Tibial nerve (tissue), 4 donors: ENCODE results near the gene PSMB2. TPM values are rescaled to one million over a fixed set of nuclear protein-coding genes. Genes with fewer than 3 reads are reported as not detected.

Experiments
- DNase-seq, 2 donors: peaks; one replicate each; pipeline ENCODE4 v3.0.0-alpha.2; 2019; ENCODE audit warnings: low spot score in 2 of 2
- H3K27ac ChIP-seq, 4 donors: fragments of 200-600 bp; sonication (generic) in 3 of 4; one replicate each; pipeline ENCODE4 v1.5.1; 2017 to 2019; ENCODE audit warnings: mild to moderate bottlenecking in 1 of 4
- H3K27me3 ChIP-seq, 2 donors: fragments of 200-600 bp; sonication (generic) in 1 of 2; one replicate each; pipeline versions ENCODE4 v1.5.1 to v1.6.0; 2017 to 2019
- H3K36me3 ChIP-seq, 3 donors: fragments of 200-600 bp; sonication (generic); one replicate each; pipeline ENCODE4 v1.5.1; 2018 to 2019
- H3K4me1 ChIP-seq, 4 donors: fragments of 200-600 bp; sonication (generic) in 3 of 4; one replicate each; pipeline ENCODE4 v1.5.1; 2017 to 2019
- H3K4me3 ChIP-seq, 4 donors: fragments of 200-600 bp; sonication (generic) in 3 of 4; one replicate each; pipeline ENCODE4 v1.5.1; 2017 to 2019; ENCODE audit warnings: mild to moderate bottlenecking in 1 of 4, moderate library complexity in 1 of 4
- H3K9me3 ChIP-seq, 4 donors: fragments of 200-600 bp; sonication (generic) in 3 of 4; one replicate each; pipeline ENCODE4 v1.5.1; 2017 to 2019
- EP300 ChIP-seq, 2 donors: sonication (generic); formaldehyde crosslinking; IDR thresholded peaks; one replicate each; pipeline ENCODE4 v1.6.1; 2017; ENCODE audit warnings: antibody characterized with exemption in 2 of 2, mild to moderate bottlenecking in 1 of 2
- POLR2A ChIP-seq, 2 donors: fragments of 450-650 bp; IDR thresholded peaks; one replicate each; pipeline ENCODE4 v1.6.1; 2017; ENCODE audit warnings: antibody characterized with exemption in 2 of 2, mild to moderate bottlenecking in 2 of 2, moderate library complexity in 2 of 2
- WGBS, 2 donors: methylation state at CpG; one replicate each; pipeline ENCODE4 v1.1.5; 2018; 5-methylcytosine and 5-hydroxymethylcytosine counted together
- total RNA-seq, 4 donors: library from RNA; depleted of rRNA; stranded (reverse); fragments of >200 nt; gene quantifications; one replicate each; pipeline ENCODE4 v1.1.0, GENCODE V29; 2016
- TF ChIP-seq, protein P1 (sequence below), 5 experiments: fragments of 200-600 bp in 3 of 5; fragments of 450-650 bp in 2 of 5; sonication (generic) in 3 of 5; IDR thresholded peaks; one replicate each; pipeline ENCODE4 v1.5.1; 2016 to 2019; ENCODE audit warnings: antibody characterized with exemption in 5 of 5, mild to moderate bottlenecking in 3 of 5, moderate library complexity in 2 of 5

PSMB2 gene
- total RNA-seq, 4 donors from 2014 or later = 24.9 to 41.4 (median 33.8) TPM

GRCh38 chr1:35564884-35565741 is 76.2 kb downstream of the PSMB2 start:
- no peak for TF ChIP-seq POLR2A (IDR thresholded peaks at IDR 0.05)
- TF ChIP-seq, protein P1, sequence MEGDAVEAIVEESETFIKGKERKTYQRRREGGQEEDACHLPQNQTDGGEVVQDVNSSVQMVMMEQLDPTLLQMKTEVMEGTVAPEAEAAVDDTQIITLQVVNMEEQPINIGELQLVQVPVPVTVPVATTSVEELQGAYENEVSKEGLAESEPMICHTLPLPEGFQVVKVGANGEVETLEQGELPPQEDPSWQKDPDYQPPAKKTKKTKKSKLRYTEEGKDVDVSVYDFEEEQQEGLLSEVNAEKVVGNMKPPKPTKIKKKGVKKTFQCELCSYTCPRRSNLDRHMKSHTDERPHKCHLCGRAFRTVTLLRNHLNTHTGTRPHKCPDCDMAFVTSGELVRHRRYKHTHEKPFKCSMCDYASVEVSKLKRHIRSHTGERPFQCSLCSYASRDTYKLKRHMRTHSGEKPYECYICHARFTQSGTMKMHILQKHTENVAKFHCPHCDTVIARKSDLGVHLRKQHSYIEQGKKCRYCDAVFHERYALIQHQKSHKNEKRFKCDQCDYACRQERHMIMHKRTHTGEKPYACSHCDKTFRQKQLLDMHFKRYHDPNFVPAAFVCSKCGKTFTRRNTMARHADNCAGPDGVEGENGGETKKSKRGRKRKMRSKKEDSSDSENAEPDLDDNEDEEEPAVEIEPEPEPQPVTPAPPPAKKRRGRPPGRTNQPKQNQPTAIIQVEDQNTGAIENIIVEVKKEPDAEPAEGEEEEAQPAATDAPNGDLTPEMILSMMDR (IDR thresholded peaks at IDR 0.05) = peak in 1 of 5 experiments; percentile 1
- Histone ChIP-seq H3K4me3 (no peak overlapping the region), H3K9me3 (no peaks in the 10 kb centered on the region), H3K27me3 (no peaks in the 10 kb centered on the region), H3K36me3 (peaks cover 0 to 73% (median 0%) of the 10 kb centered on the region in 3 donors), H3K4me1 (peaks cover 0 to 27% (median 0%) of the 10 kb centered on the region in 4 donors), H3K27ac (no peak overlapping the region)
- WGBS, 2 donors = 85 to 89% methylated on average over 26 to 28 of the region's 28 CpGs
- DNase-seq = no peak

- Histone ChIP-seq H3K27me3 (no peaks in the 10 kb centered on the region), H3K9me3 (no peaks in the 10 kb centered on the region), H3K27ac (no peak overlapping the region), H3K4me1 (peaks cover 0 to 33% (median 0%) of the 10 kb centered on the region in 4 donors), H3K36me3 (peaks cover 0 to 74% (median 0%) of the 10 kb centered on the region in 3 donors), H3K4me3 (no peak overlapping the region)
- DNase-seq = peak; percentile 76 to 93
- WGBS, 2 donors = 72 to 84% methylated on average over 9 of the region's 9 CpGs
- TF ChIP-seq EP300 (IDR thresholded peaks at IDR 0.05) (no peak), POLR2A (IDR thresholded peaks at IDR 0.05) (no peak)
- TF ChIP-seq, protein P1 (IDR thresholded peaks at IDR 0.05) = peak; percentile 71 to 78 (median 77)
These were observed 77.1 kb downstream of the PSMB2 start for GRCh38 chr1:35564037-35564883.

GRCh38 chr1:35563166-35563565 is 78.2 kb downstream of the PSMB2 start:
- Histone ChIP-seq H3K27me3 (no peaks in the 10 kb centered on the region), H3K9me3 (no peaks in the 10 kb centered on the region), H3K4me1 (peaks cover 0 to 40% (median 3%) of the 10 kb centered on the region in 4 donors), H3K36me3 (peaks cover 0 to 74% (median 0%) of the 10 kb centered on the region in 3 donors), H3K4me3 (no peak overlapping the region), H3K27ac (no peak overlapping the region)
- no peak for DNase-seq
- TF ChIP-seq POLR2A (IDR thresholded peaks at IDR 0.05) (no peak), EP300 (IDR thresholded peaks at IDR 0.05) (no peak)
- TF ChIP-seq, protein P1 (IDR thresholded peaks at IDR 0.05) = no peak
- WGBS, 2 donors = 68 to 74% methylated on average over 12 of the region's 12 CpGs

GRCh38 chr1:35561972-35562680 is 79.2 kb downstream of the PSMB2 start:
- WGBS, 2 donors = 72 to 94% methylated on average over 13 to 15 of the region's 15 CpGs
- no peak overlapping the region for H3K4me3 ChIP-seq
- no peak for DNase-seq

More at GRCh38 chr1:35561972-35562680, 79.2 kb downstream of the PSMB2 start:
- Histone ChIP-seq H3K4me1 (peaks cover 0 to 44% (median 4%) of the 10 kb centered on the region in 4 donors), H3K9me3 (no peaks in the 10 kb centered on the region), H3K27me3 (no peaks in the 10 kb centered on the region), H3K27ac (no peak overlapping the region), H3K36me3 (peaks cover 0 to 67% (median 0%) of the 10 kb centered on the region in 3 donors)
- no peak for TF ChIP-seq POLR2A (IDR thresholded peaks at IDR 0.05)
- TF ChIP-seq, protein P1 (IDR thresholded peaks at IDR 0.05) = no peak
- no peak for TF ChIP-seq EP300 (IDR thresholded peaks at IDR 0.05)
